Heart left ventricle (tissue), 16 donors: ENCODE measurements around the gene IFITM2. TPM values are rescaled to one million over a fixed set of nuclear protein-coding genes. Genes with fewer than 3 reads are reported as not detected.

Source experiments
- ATAC-seq, 4 donors: fragments of 200-7000 bp; cut with Tn5 transposase; one replicate each; pipeline ENCODE4 v1.9.1; 2020 to 2022; ENCODE audit warnings: moderate library complexity in 4 of 4, mild to moderate bottlenecking in 3 of 4, moderate number of reproducible peaks in 1 of 4
- DNase-seq, 5 donors: peaks; one replicate each; pipeline ENCODE4 v3.0.0-alpha.2; 2020
- H3K27ac ChIP-seq, 12 donors: fragments of 200-600 bp; sonication (generic) in 4 of 12; one replicate each; pipeline versions ENCODE4 v1.5.0 to v1.8.0; 2016 to 2022; ENCODE audit warnings: mild to moderate bottlenecking in 2 of 12
- H3K27me3 ChIP-seq, 9 donors: fragments of 200-600 bp; sonication (generic) in 2 of 9; one replicate each; pipeline versions ENCODE4 v1.5.1 to v1.8.0; 2016 to 2022; ENCODE audit warnings: mild to moderate bottlenecking in 3 of 9
- H3K36me3 ChIP-seq, 9 donors: fragments of 200-600 bp; sonication (generic) in 2 of 9; one replicate each; pipeline versions ENCODE4 v1.5.0 to v1.8.0; 2018 to 2022; ENCODE audit warnings: mild to moderate bottlenecking in 2 of 9
- H3K4me1 ChIP-seq, 12 donors: fragments of 200-600 bp; sonication (generic) in 4 of 12; one replicate each; pipeline versions ENCODE4 v1.5.0 to v1.8.0; 2016 to 2022; ENCODE audit warnings: mild to moderate bottlenecking in 3 of 12
- H3K4me3 ChIP-seq, 12 donors: fragments of 200-600 bp; sonication (generic) in 4 of 12; one replicate each; pipeline versions ENCODE4 v1.5.0 to v1.8.0; 2017 to 2022; ENCODE audit warnings: mild to moderate bottlenecking in 9 of 12, moderate library complexity in 4 of 12
- H3K9me3 ChIP-seq, 12 donors: fragments of 200-600 bp; sonication (generic) in 4 of 12; one replicate each; pipeline versions ENCODE4 v1.5.0 to v1.8.0; 2016 to 2022; ENCODE audit warnings: mild to moderate bottlenecking in 1 of 12
- CTCF ChIP-seq, 12 donors: fragments of 200-600 bp; sonication (generic) in 4 of 12; IDR thresholded peaks; one replicate each; pipeline versions ENCODE4 v1.5.0 to v1.8.0; 2018 to 2022; ENCODE audit warnings: antibody characterized with exemption in 12 of 12, mild to moderate bottlenecking in 5 of 12
- POLR2A ChIP-seq, 2 donors: fragments of 450-650 bp; IDR thresholded peaks; one replicate each; pipeline ENCODE4 v1.6.1; 2017; ENCODE audit warnings: antibody characterized with exemption in 2 of 2, mild to moderate bottlenecking in 2 of 2, moderate library complexity in 2 of 2
- WGBS, 4 donors: extraction: QIAGEN DNeasy Blood & Tissue Kit in 2 of 4; methylation state at CpG; one replicate each; pipeline versions ENCODE4 v1.1.5 to v1.1.7; 2013 to 2018; 5-methylcytosine and 5-hydroxymethylcytosine counted together
- intact Hi-C, 10 donors: fragments of 100-400 bp; cut with DNase I; formaldehyde crosslinking; loops; one replicate each; pipeline versions ENCODE4 v1.11.1 to v1.14.2; 2022
- polyA plus RNA-seq, 2 donors: library from polyadenylated mRNA; stranded (reverse); fragments of 200-250 nt; gene quantifications; one replicate each; pipeline ENCODE4 v1.2.3, GENCODE V29; 2013
- total RNA-seq, 9 donors: library from RNA; depleted of rRNA in 2 of 9; stranded (reverse); fragments of >200 nt in 2 of 9; fragmentation: NEBNext Ultra II Directional in 3 of 9; extraction: Animal tissue kit (Norgen Biotek cat#: 25700) in 3 of 9; gene quantifications; one replicate each; pipeline versions ENCODE4 v1.1.0 to v1.2.4, GENCODE V29; 2016 to 2023
- donor health status: ischemic (EF 13 %, LVEDD 7.1; RV severe dilation, severe dysfunction).
- donor health status: healthy with polysubstance abuse.
- donor health status: DM: no; HTN: yes; CAD: no.
- donor health status: DM: no; HTN: no; CAD: no.
- donor health status: ischemic (EF 25% LVEDD 6.9; RV normal size, moderate dysfunction).
- donor health status: ischemic (EF 25% LVEDD 5.7; RV mildly dilated, moderate dysfunction).
- donor health status: healthy.
- donor health status: DM: yes; HTN: yes; CAD: no.
- donor health status: ischemic (EF 35%, LVEDD 5.7; RV mildly dilated, moderate dysfunction).
- donor health status: nonischemic (EF 11% LVEDD 7.7; RV severe dilation, severe dysfunction).
- donor health status: DM: yes; HTN: yes; CAD: no.
- donor health status: PGD.
- donor health status: ischemic (EF 29% LVEDD 5.4; RV normal size, mild dysfunction).
- donor health status: nonischemic (EF 23%, LVEDD 6.1; RV moderate dilation, normal function).

The IFITM2 gene
- total and polyA plus RNA-seq, 11 donors, result 116 to 501 (median 154) TPM

- no peaks in the 10 kb centered on the region for H3K9me3 ChIP-seq
- H3K4me3 ChIP-seq, result no peak overlapping the region
- ATAC-seq (peak in 3 of 4 donors; percentile 43 to 61 (median 51)), DNase-seq (peak in 3 of 5 donors; percentile 53 to 65 (median 56))
- H3K27me3 ChIP-seq, result peaks cover 4 to 47% (median 17%) of the 10 kb centered on the region in 9 donors
- H3K36me3 ChIP-seq, result peaks cover 0 to 6% (median 0%) of the 10 kb centered on the region in 9 donors
- peaks cover 0 to 18% (median 0%) of the 10 kb centered on the region in 12 donors for H3K4me1 ChIP-seq
- H3K27ac ChIP-seq, result no peak overlapping the region
- no peak for TF ChIP-seq POLR2A (IDR thresholded peaks at IDR 0.05)
- TF ChIP-seq CTCF (IDR thresholded peaks at IDR 0.05), result no peak
- intact Hi-C loops, result loop anchor here in 1 of 10 donors (2.0 to 10.0 kb wide), 2 partner anchors 45 to 93 kb away; partner anchors contain the start of genes BET1L and RIC8A
- WGBS, 4 donors, result 54 to 66% (median 57%) methylated on average over 25 to 26 of the region's 26 CpGs
Observed at GRCh38 chr11:297586-298405, 9.8 kb upstream of the IFITM2 start.

DNA sequence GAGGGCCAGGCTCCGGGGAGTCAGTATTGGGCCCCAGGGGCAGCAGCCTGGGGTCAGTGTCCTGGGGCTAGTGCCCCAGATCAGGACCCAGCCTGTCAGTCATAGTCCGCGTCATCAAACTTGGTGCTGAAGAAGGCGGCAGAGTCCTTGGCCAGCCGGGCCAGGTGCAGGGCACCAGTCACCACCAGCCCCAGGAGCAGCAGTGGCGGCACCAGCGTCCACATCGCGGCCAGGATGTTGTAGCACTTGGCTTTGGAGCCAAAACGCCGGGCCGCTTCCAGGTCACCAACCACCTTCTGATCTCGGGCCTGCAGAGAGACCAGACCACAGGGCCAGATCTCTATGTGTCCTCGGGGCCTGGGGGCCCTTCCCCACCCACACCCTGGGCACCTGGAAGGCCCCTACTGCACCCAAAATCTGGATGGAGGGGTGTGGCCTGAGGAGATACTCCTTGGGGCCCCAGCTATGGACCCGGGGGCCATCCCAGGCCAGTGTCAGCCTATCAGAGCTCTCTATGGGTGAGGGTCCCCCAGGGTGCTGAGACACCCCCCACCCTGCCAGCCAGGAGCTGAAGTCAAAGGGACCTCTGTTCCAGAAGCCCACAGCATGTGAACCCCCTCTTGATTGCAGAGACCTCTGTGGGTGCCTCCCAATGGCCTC is 9.1 kb upstream of the IFITM2 start:
- Histone ChIP-seq H3K9me3 (no peaks in the 10 kb centered on the region), H3K27ac (no peak overlapping the region), H3K4me3 (no peak overlapping the region), H3K4me1 (peaks cover 0 to 18% (median 0%) of the 10 kb centered on the region in 12 donors), H3K36me3 (peaks cover 0 to 4% (median 0%) of the 10 kb centered on the region in 9 donors), H3K27me3 (peaks cover 4 to 47% (median 17%) of the 10 kb centered on the region in 9 donors)
- ATAC-seq (no peak), DNase-seq (peak in 2 of 5 donors; percentile 14 to 51)
- intact Hi-C loops, result loop anchor here in 1 of 10 donors (2.0 to 10.0 kb wide), 2 partner anchors 46 to 94 kb away; partner anchors contain the start of genes BET1L and RIC8A
- TF ChIP-seq POLR2A (IDR thresholded peaks at IDR 0.05), result no peak
- 59 to 76% (median 69%) methylated on average over 11 to 15 of the region's 15 CpGs for WGBS, 4 donors

- H3K27ac ChIP-seq, result no peak within 1 kb of the TSS
- intact Hi-C loops, result loop anchor here in 1 of 10 donors (2.0 to 10.0 kb wide), 2 partner anchors 46 to 94 kb away; partner anchors contain the start of genes BET1L and RIC8A
- no peaks in the 10 kb centered on the region for H3K9me3 ChIP-seq
- ATAC-seq, result no peak
- H3K27me3 ChIP-seq, result peaks cover 4 to 47% (median 17%) of the 10 kb centered on the region in 9 donors
- DNase-seq, result peak in 3 of 5 donors; percentile 27 to 49 (median 31)
- no peaks in the 10 kb centered on the region for H3K36me3 ChIP-seq
- WGBS, 4 donors, result 57 to 69% (median 66%) methylated on average over 16 to 40 of the region's 40 CpGs
- TF ChIP-seq POLR2A (IDR thresholded peaks at IDR 0.05), result no peak
- no peak for TF ChIP-seq CTCF (IDR thresholded peaks at IDR 0.05)
- peaks cover 0 to 18% (median 0%) of the 10 kb centered on the region in 12 donors for H3K4me1 ChIP-seq
- no peak within 1 kb of the TSS for H3K4me3 ChIP-seq
Observed at GRCh38 chr11:299081-299891, 8.3 kb upstream of the IFITM2 start, which contains the start of gene IFITM5. Gene IFITM5 (minus strand): TSS chr11:299526. CDS start chr11:299490, 36 bp downstream.
